HepG2 (cell line): Measurements from ENCODE around the gene NGB. TPM values are rescaled to one million over a fixed set of nuclear protein-coding genes. Genes with fewer than 3 reads are reported as not detected.

Experiments
- ATAC-seq: fragments of 200-7000 bp; cut with Tn5 transposase; 3 replicates; pipeline ENCODE4 v1.9.1; 2020; ENCODE audit warnings: mild to moderate bottlenecking, moderate library complexity
- BruUV-seq: library from RNA; stranded (reverse); fragments of 400-500 nt; replicated peaks from 2 replicates; lab custom pipeline; 2021; lab: Mats Ljungman, UMichigan
- CTCF ChIA-PET: fragments of 300-600 bp; formaldehyde crosslinking; extraction: SDS; loops from one replicate; lab custom pipeline; 2021; ENCODE audit warnings: low total read pairs, inconsistent platforms, low intra/inter-chr PET ratio; lab: Yijun Ruan, JAX
- POLR2A ChIA-PET: fragments of 350-600 bp; sonication (Branson Sonifier 250); formaldehyde crosslinking; loops from one replicate; lab custom pipeline; 2020; ENCODE audit warnings: antibody characterized with exemption, inconsistent platforms; lab: Yijun Ruan, JAX
- DNase-seq: peaks from one replicate; pipeline ENCODE4 v3.0.0-alpha.2; 2015; ENCODE audit warnings: low spot score
- FAIRE-seq: peaks from 3 replicates; lab custom pipeline; 2011; peaks lifted over from hg19 to GRCh38; lab: Jason Lieb, UNC
- H2AFZ ChIP-seq: one replicate; pipeline ENCODE4 v1.6.1; 2011; ENCODE audit warnings: low read length, inconsistent platforms
- H3K27ac ChIP-seq: fragments of 300-600 bp; 3 replicates; pipeline ENCODE4 v1.8.0; 2011; ENCODE audit warnings: mixed run types, mild to moderate bottlenecking, mixed read lengths, low read length, inconsistent platforms; ENCODE audit not compliant: insufficient read depth; ENCODE audit errors: extremely low read length
- H3K27me3 ChIP-seq, 2 experiments: fragments of 200-600 bp in 1 of 2; 2 replicates in 1 of 2; 3 replicates in 1 of 2; pipeline versions ENCODE4 v1.6.0 to v1.8.0; 2011; ENCODE audit warnings: low read length in 2 of 2, mild to moderate bottlenecking in 2 of 2, moderate library complexity in 2 of 2, inconsistent platforms in 1 of 2; ENCODE audit not compliant: insufficient read depth in 2 of 2, control insufficient read depth in 1 of 2
- H3K36me3 ChIP-seq, 2 experiments: fragments of 200-600 bp in 1 of 2; replicated peaks in 1 of 2; 2 replicates in 1 of 2; 3 replicates in 1 of 2; pipeline versions ENCODE4 v1.5.1 to v1.8.0; 2011; ENCODE audit warnings: low read length in 2 of 2, inconsistent platforms in 1 of 2; ENCODE audit not compliant: insufficient read depth in 2 of 2, control insufficient read depth in 1 of 2
- H3K4me1 ChIP-seq: 2 replicates; pipeline ENCODE4 v1.5.1; 2012; ENCODE audit warnings: low read length, inconsistent platforms; ENCODE audit not compliant: insufficient read depth
- H3K4me2 ChIP-seq: 2 replicates; pipeline ENCODE4 v1.6.0; 2011; ENCODE audit warnings: low read depth, low read length, inconsistent platforms
- H3K4me3 ChIP-seq, 3 experiments: fragments of 200-600 bp in 1 of 3; sonication (generic), shearing (Covaris generic) in 1 of 3; replicated peaks in 1 of 3; 2 replicates each; pipeline ENCODE4 v1.5.1; 2011 to 2016; ENCODE audit warnings: low read length in 3 of 3, inconsistent platforms in 2 of 3, low read depth in 2 of 3, mild to moderate bottlenecking in 2 of 3, control low read depth in 1 of 3, mixed read lengths in 1 of 3; ENCODE audit not compliant: insufficient read depth in 1 of 3
- H3K79me2 ChIP-seq: one replicate; pipeline ENCODE4 v1.6.1; 2011; ENCODE audit warnings: low read length, inconsistent platforms; ENCODE audit not compliant: insufficient read depth
- H3K9ac ChIP-seq: 2 replicates; pipeline ENCODE4 v1.6.0; 2011; ENCODE audit warnings: mild to moderate bottlenecking, low read depth, low read length, inconsistent platforms; ENCODE audit not compliant: insufficient read depth
- H3K9me3 ChIP-seq: 2 replicates; pipeline ENCODE4 v1.5.1; 2012; ENCODE audit warnings: mild to moderate bottlenecking, low read length
- H4K20me1 ChIP-seq: 2 replicates; pipeline ENCODE4 v1.6.0; 2011; ENCODE audit warnings: inconsistent platforms, mild to moderate bottlenecking, low read length, moderate library complexity; ENCODE audit not compliant: insufficient read depth
- CC2D1A ChIP-seq: sonication (generic); formaldehyde crosslinking; IDR thresholded peaks from 2 replicates; pipeline ENCODE4 v1.8.1; 2023; ENCODE audit warnings: mild to moderate bottlenecking, missing genetic modification reagents
- HOXA9 ChIP-seq: sonication (generic); formaldehyde crosslinking; IDR thresholded peaks from 2 replicates; pipeline ENCODE4 v1.8.1; 2022; ENCODE audit warnings: missing genetic modification reagents, mild to moderate bottlenecking, moderate library complexity, borderline replicate concordance
- MED13 ChIP-seq: sonication (generic); formaldehyde crosslinking; IDR thresholded peaks from 2 replicates; pipeline ENCODE4 v1.5.0; 2020; ENCODE audit warnings: missing genetic modification reagents
- NR2F6 ChIP-seq, 2 experiments: IDR thresholded peaks; 2 replicates each; pipeline ENCODE4 v1.6.1; 2016; ENCODE audit warnings: antibody characterized with exemption in 1 of 2, mild to moderate bottlenecking in 1 of 2
- ZNF720 ChIP-seq: sonication (generic); formaldehyde crosslinking; IDR thresholded peaks from 2 replicates; pipeline ENCODE4 v1.4.0; 2020; ENCODE audit warnings: missing genetic modification reagents
- WGBS: methylation state at CpG from one replicate; pipeline ENCODE4 v1.1.6; 2017; ENCODE audit warnings: low lambda C conversion rate; 5-methylcytosine and 5-hydroxymethylcytosine counted together
- in situ Hi-C: cut with HindIII; loops from 2 replicates; pipeline ENCODE4 v1.10.0; 2017; ENCODE audit warnings: low pct_unique_long_range_greater_than_20kb; ENCODE audit not compliant: extremely low pct_ligation_motif_present
- intact Hi-C: fragments of 100-400 bp; cut with micrococcal nuclease; formaldehyde crosslinking; loops from one replicate; pipeline ENCODE4 v1.10.0; 2022; ENCODE audit not compliant: unreplicated experiment
- polyA plus RNA-seq, 8 experiments: library from polyadenylated mRNA; depleted of rRNA in 3 of 8; stranded (reverse) in 7 of 8; unstranded in 1 of 8; fragments of >200 nt; fragmentation: Illumina TruSeq in 4 of 8; extraction: Trizol in 4 of 8; gene quantifications; 2 replicates each; pipeline versions ENCODE4 v1.2.1 to v1.2.3, GENCODE V29; 2011 to 2016; ENCODE audit warnings: low read depth in 4 of 8, missing spikeins in 1 of 8, mixed read lengths in 1 of 8; ENCODE audit not compliant: insufficient read depth in 1 of 8
- total RNA-seq, 5 experiments: library from RNA; depleted of rRNA; stranded (reverse); fragments of >200 nt; fragmentation: Illumina TruSeq; extraction: Trizol; gene quantifications; 2 replicates each; pipeline ENCODE4 v1.2.3, GENCODE V29; 2016; ENCODE audit warnings: low read depth in 1 of 5
- TF ChIP-seq, protein P1 (sequence below): sonication (generic); formaldehyde crosslinking; IDR thresholded peaks from 2 replicates; pipeline ENCODE4 v1.4.0; 2020; ENCODE audit warnings: mild to moderate bottlenecking, missing genetic modification reagents
- TF ChIP-seq, protein P2 (sequence below): sonication (generic); formaldehyde crosslinking; IDR thresholded peaks from 2 replicates; pipeline ENCODE4 v1.5.0; 2020; ENCODE audit warnings: missing genetic modification reagents, mild to moderate bottlenecking, borderline replicate concordance
- TF ChIP-seq, protein P3 (sequence below): fragments of 450-650 bp; IDR thresholded peaks from 2 replicates; pipeline ENCODE4 v1.6.1; 2016
- TF ChIP-seq, protein P4 (sequence below): sonication (generic); formaldehyde crosslinking; IDR thresholded peaks from 2 replicates; pipeline ENCODE4 v1.4.0; 2020; ENCODE audit warnings: missing genetic modification reagents
- TF ChIP-seq, protein P5 (sequence below): sonication (generic); formaldehyde crosslinking; IDR thresholded peaks from 2 replicates; pipeline ENCODE4 v1.4.0; 2020; ENCODE audit warnings: missing genetic modification reagents
- TF ChIP-seq, protein P6 (sequence below): sonication (generic); formaldehyde crosslinking; IDR thresholded peaks from 2 replicates; pipeline ENCODE4 v1.4.0; 2020; ENCODE audit warnings: missing genetic modification reagents

Gene NGB
- total and polyA plus RNA-seq, 2 of the 13 experiments (the other 11 are each of a cell fraction or from before 2014, with no cell fraction given), result 0.04 TPM; not detected in 1

DNA sequence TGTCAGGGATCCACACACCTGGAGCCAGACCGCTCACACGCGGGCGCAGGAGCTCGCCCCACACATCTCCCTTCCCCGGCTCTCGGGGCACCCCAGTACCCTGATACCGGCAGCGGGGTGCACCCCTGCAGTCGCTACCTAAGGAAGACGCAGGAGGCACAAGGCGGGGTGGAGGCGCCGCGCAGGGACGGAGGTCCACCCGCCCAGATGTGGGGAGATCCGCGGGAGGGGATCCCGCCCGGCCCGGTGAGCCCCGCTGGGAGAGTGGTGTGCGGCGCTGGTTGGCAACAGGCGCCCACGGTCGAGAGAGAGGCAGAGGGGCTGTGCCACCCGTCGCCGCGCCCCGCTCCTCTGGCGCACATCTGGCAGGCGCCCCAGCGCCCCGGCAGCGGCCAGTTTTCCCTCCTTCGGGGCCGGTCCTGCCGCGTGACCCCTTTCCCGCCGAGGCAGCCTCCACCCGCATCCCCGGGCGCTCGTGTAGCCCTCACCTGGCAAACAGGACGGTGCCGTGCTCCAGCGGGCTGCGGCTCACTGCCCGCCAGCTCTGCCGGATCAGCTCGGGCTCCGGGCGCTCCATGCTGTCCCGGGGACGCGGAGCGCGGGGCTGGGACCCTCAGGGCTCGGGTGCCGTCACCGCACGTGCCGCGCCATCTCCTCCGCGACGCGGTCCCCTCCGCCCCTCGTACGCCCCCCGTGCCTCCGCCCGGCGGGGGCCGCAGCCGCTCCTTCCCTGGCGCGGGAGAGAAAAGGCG lies 469 bp downstream of the NGB start:
- Histone ChIP-seq H3K9ac (no peak overlapping the region), H3K9me3 (no peaks in the 10 kb centered on the region), H3K4me1 (no peaks in the 10 kb centered on the region), H3K79me2 (no peaks in the 10 kb centered on the region), H3K27me3 (peaks cover 9 to 26% of the 10 kb centered on the region in 2 experiments; a peak in 4 of 5 replicates), H3K27ac (no peak overlapping the region), H2AFZ (no peak overlapping the region), H3K4me3 (no peak overlapping the region), H3K4me2 (no peak overlapping the region), H4K20me1 (no peaks in the 10 kb centered on the region), H3K36me3 (no peaks in the 10 kb centered on the region)
- TF ChIP-seq, protein P1, sequence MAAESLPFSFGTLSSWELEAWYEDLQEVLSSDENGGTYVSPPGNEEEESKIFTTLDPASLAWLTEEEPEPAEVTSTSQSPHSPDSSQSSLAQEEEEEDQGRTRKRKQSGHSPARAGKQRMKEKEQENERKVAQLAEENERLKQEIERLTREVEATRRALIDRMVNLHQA, result no peak
- TF ChIP-seq, protein P2, sequence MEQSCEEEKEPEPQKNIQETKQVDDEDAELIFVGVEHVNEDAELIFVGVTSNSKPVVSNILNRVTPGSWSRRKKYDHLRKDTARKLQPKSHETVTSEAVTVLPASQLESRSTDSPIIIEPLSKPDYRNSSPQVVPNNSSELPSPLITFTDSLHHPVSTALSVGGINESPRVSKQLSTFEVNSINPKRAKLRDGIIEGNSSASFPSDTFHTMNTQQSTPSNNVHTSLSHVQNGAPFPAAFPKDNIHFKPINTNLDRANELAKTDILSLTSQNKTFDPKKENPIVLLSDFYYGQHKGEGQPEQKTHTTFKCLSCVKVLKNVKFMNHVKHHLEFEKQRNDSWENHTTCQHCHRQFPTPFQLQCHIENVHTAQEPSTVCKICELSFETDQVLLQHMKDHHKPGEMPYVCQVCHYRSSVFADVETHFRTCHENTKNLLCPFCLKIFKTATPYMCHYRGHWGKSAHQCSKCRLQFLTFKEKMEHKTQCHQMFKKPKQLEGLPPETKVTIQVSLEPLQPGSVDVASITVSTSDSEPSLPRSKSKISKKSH (CRISPR knock-in tag), result no peak
- TF ChIP-seq MED13 (CRISPR knock-in tag) (no peak), HOXA9 (no peak), NR2F6 (IDR thresholded peaks at IDR 0.05) (no peak), NR2F6 (CRISPR knock-in tag; IDR thresholded peaks at IDR 0.05) (no peak), ZNF720 (CRISPR knock-in tag) (no peak), CC2D1A (no peak)
- TF ChIP-seq, protein P3, sequence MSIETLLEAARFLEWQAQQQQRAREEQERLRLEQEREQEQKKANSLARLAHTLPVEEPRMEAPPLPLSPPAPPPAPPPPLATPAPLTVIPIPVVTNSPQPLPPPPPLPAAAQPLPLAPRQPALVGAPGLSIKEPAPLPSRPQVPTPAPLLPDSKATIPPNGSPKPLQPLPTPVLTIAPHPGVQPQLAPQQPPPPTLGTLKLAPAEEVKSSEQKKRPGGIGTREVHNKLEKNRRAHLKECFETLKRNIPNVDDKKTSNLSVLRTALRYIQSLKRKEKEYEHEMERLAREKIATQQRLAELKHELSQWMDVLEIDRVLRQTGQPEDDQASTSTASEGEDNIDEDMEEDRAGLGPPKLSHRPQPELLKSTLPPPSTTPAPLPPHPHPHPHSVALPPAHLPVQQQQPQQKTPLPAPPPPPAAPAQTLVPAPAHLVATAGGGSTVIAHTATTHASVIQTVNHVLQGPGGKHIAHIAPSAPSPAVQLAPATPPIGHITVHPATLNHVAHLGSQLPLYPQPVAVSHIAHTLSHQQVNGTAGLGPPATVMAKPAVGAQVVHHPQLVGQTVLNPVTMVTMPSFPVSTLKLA, result no peak
- TF ChIP-seq, protein P4, sequence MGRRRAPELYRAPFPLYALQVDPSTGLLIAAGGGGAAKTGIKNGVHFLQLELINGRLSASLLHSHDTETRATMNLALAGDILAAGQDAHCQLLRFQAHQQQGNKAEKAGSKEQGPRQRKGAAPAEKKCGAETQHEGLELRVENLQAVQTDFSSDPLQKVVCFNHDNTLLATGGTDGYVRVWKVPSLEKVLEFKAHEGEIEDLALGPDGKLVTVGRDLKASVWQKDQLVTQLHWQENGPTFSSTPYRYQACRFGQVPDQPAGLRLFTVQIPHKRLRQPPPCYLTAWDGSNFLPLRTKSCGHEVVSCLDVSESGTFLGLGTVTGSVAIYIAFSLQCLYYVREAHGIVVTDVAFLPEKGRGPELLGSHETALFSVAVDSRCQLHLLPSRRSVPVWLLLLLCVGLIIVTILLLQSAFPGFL (CRISPR knock-in tag), result no peak
- TF ChIP-seq, protein P5, sequence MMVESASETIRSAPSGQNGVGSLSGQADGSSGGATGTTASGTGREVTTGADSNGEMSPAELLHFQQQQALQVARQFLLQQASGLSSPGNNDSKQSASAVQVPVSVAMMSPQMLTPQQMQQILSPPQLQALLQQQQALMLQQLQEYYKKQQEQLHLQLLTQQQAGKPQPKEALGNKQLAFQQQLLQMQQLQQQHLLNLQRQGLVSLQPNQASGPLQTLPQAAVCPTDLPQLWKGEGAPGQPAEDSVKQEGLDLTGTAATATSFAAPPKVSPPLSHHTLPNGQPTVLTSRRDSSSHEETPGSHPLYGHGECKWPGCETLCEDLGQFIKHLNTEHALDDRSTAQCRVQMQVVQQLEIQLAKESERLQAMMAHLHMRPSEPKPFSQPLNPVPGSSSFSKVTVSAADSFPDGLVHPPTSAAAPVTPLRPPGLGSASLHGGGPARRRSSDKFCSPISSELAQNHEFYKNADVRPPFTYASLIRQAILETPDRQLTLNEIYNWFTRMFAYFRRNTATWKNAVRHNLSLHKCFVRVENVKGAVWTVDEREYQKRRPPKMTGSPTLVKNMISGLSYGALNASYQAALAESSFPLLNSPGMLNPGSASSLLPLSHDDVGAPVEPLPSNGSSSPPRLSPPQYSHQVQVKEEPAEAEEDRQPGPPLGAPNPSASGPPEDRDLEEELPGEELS (CRISPR knock-in tag), result no peak
- TF ChIP-seq, protein P6, sequence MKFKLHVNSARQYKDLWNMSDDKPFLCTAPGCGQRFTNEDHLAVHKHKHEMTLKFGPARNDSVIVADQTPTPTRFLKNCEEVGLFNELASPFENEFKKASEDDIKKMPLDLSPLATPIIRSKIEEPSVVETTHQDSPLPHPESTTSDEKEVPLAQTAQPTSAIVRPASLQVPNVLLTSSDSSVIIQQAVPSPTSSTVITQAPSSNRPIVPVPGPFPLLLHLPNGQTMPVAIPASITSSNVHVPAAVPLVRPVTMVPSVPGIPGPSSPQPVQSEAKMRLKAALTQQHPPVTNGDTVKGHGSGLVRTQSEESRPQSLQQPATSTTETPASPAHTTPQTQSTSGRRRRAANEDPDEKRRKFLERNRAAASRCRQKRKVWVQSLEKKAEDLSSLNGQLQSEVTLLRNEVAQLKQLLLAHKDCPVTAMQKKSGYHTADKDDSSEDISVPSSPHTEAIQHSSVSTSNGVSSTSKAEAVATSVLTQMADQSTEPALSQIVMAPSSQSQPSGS (CRISPR knock-in tag), result no peak
- FAIRE-seq (no peak), DNase-seq (no peak), ATAC-seq (peak; percentile 9; the same call in 2 of the 3 replicates)
- ChIA-PET POLR2A (no interaction called here), CTCF (no interaction called here)
- in situ Hi-C loops (no loop called here), intact Hi-C loops (no loop called here)
- WGBS, result 43% methylated on average over 22 of the region's 84 CpGs
- no TSS peak for BruUV-seq
